Glutamatergic neuron (in vitro differentiated cells): ENCODE data around the gene SYNJ2. TPM values are rescaled to one million over a fixed set of nuclear protein-coding genes. Genes with fewer than 3 reads are reported as not detected.

Experiments
- DNase-seq: peaks from one replicate; pipeline ENCODE4 v3.0.0; 2022
- H3K27ac Mint-ChIP-seq: one replicate; pipeline ENCODE4 v1.8.0; 2020; ENCODE audit warnings: mild to moderate bottlenecking, mixed read lengths, inconsistent platforms; ENCODE audit not compliant: unreplicated experiment
- H3K27me3 Mint-ChIP-seq: one replicate; pipeline ENCODE4 v1.8.0; 2020; ENCODE audit warnings: mild to moderate bottlenecking, moderate library complexity, mixed read lengths, inconsistent platforms; ENCODE audit not compliant: unreplicated experiment
- H3K36me3 Mint-ChIP-seq: one replicate; pipeline ENCODE4 v1.8.0; 2020; ENCODE audit warnings: mild to moderate bottlenecking, mixed read lengths, inconsistent platforms; ENCODE audit not compliant: unreplicated experiment
- H3K4me1 Mint-ChIP-seq: one replicate; pipeline ENCODE4 v1.8.0; 2020; ENCODE audit warnings: mild to moderate bottlenecking, low read depth, mixed read lengths, inconsistent platforms; ENCODE audit not compliant: unreplicated experiment
- H3K4me3 Mint-ChIP-seq: one replicate; pipeline ENCODE4 v1.8.0; 2020; ENCODE audit warnings: mild to moderate bottlenecking, mixed read lengths, inconsistent platforms; ENCODE audit not compliant: unreplicated experiment
- H3K9me3 Mint-ChIP-seq: one replicate; pipeline ENCODE4 v1.8.0; 2020; ENCODE audit warnings: mild to moderate bottlenecking, moderate library complexity, mixed read lengths, inconsistent platforms; ENCODE audit not compliant: unreplicated experiment
- CTCF ChIP-seq: fragments of 200-600 bp; sonication (generic); IDR thresholded peaks from one replicate; pipeline ENCODE4 v1.5.0; 2021; ENCODE audit not compliant: partially characterized antibody, unreplicated experiment
- total RNA-seq: library from RNA; stranded (reverse); fragmentation: NEBNext Ultra II Directional; extraction: Animal tissue kit (Norgen Biotek cat#: 25700); gene quantifications from one replicate; pipeline ENCODE4 v1.2.1, GENCODE V29; 2021; ENCODE audit not compliant: unreplicated experiment

Gene SYNJ2
- total RNA-seq, 1 donor from 2014 or later = 2.4 TPM

GRCh38 chr6:158080849-158081656 is 99.4 kb downstream of the SYNJ2 start:
- Mint-ChIP-seq H3K4me1 (no peaks in the 10 kb centered on the region), H3K27ac (no peak overlapping the region), H3K9me3 (peaks cover 3% of the 10 kb centered on the region), H3K27me3 (peaks cover 4% of the 10 kb centered on the region), H3K4me3 (no peak overlapping the region), H3K36me3 (no peaks in the 10 kb centered on the region)
- no peak for DNase-seq
- no peak for TF ChIP-seq CTCF

GRCh38 chr6:158081657-158081935 is 99.9 kb downstream of the SYNJ2 start:
- Mint-ChIP-seq H3K9me3 (peaks cover 3% of the 10 kb centered on the region), H3K36me3 (no peaks in the 10 kb centered on the region), H3K4me3 (no peak overlapping the region), H3K4me1 (no peaks in the 10 kb centered on the region), H3K27ac (no peak overlapping the region), H3K27me3 (peaks cover 4% of the 10 kb centered on the region)
- no peak for TF ChIP-seq CTCF
- DNase-seq = no peak

- H3K9me3 Mint-ChIP-seq = peaks cover 3% of the 10 kb centered on the region
- H3K4me1 Mint-ChIP-seq = no peaks in the 10 kb centered on the region
- H3K4me3 Mint-ChIP-seq = no peak overlapping the region
- H3K27ac Mint-ChIP-seq = no peak overlapping the region
- no peak for TF ChIP-seq CTCF
- DNase-seq = no peak
- peaks cover 6% of the 10 kb centered on the region for H3K27me3 Mint-ChIP-seq
- no peaks in the 10 kb centered on the region for H3K36me3 Mint-ChIP-seq
These were observed 102.0 kb downstream of the SYNJ2 start for GRCh38 chr6:158083455-158084325.

GRCh38 chr6:158085261-158086053 is 103.8 kb downstream of the SYNJ2 start:
- Mint-ChIP-seq H3K9me3 (peaks cover 2% of the 10 kb centered on the region), H3K4me3 (no peak overlapping the region), H3K27me3 (peaks cover 6% of the 10 kb centered on the region), H3K4me1 (peaks cover 8% of the 10 kb centered on the region), H3K36me3 (no peaks in the 10 kb centered on the region), H3K27ac (no peak overlapping the region)
- DNase-seq = no peak
- TF ChIP-seq CTCF = no peak
